Heart left ventricle (tissue), 16 donors: ENCODE results near the gene PLA2G4A. TPM values are rescaled to one million over a fixed set of nuclear protein-coding genes. Genes with fewer than 3 reads are reported as not detected.

Experiments used
- ATAC-seq, 4 donors: fragments of 200-7000 bp; cut with Tn5 transposase; one replicate each; pipeline ENCODE4 v1.9.1; 2020 to 2022; ENCODE audit warnings: moderate library complexity in 4 of 4, mild to moderate bottlenecking in 3 of 4, moderate number of reproducible peaks in 1 of 4
- DNase-seq, 5 donors: peaks; one replicate each; pipeline ENCODE4 v3.0.0-alpha.2; 2020
- H3K27ac ChIP-seq, 12 donors: fragments of 200-600 bp; sonication (generic) in 4 of 12; one replicate each; pipeline versions ENCODE4 v1.5.0 to v1.8.0; 2016 to 2022; ENCODE audit warnings: mild to moderate bottlenecking in 2 of 12
- H3K27me3 ChIP-seq, 9 donors: fragments of 200-600 bp; sonication (generic) in 2 of 9; one replicate each; pipeline versions ENCODE4 v1.5.1 to v1.8.0; 2016 to 2022; ENCODE audit warnings: mild to moderate bottlenecking in 3 of 9
- H3K36me3 ChIP-seq, 9 donors: fragments of 200-600 bp; sonication (generic) in 2 of 9; one replicate each; pipeline versions ENCODE4 v1.5.0 to v1.8.0; 2018 to 2022; ENCODE audit warnings: mild to moderate bottlenecking in 2 of 9
- H3K4me1 ChIP-seq, 12 donors: fragments of 200-600 bp; sonication (generic) in 4 of 12; one replicate each; pipeline versions ENCODE4 v1.5.0 to v1.8.0; 2016 to 2022; ENCODE audit warnings: mild to moderate bottlenecking in 3 of 12
- H3K4me3 ChIP-seq, 12 donors: fragments of 200-600 bp; sonication (generic) in 4 of 12; one replicate each; pipeline versions ENCODE4 v1.5.0 to v1.8.0; 2017 to 2022; ENCODE audit warnings: mild to moderate bottlenecking in 9 of 12, moderate library complexity in 4 of 12
- H3K9me3 ChIP-seq, 12 donors: fragments of 200-600 bp; sonication (generic) in 4 of 12; one replicate each; pipeline versions ENCODE4 v1.5.0 to v1.8.0; 2016 to 2022; ENCODE audit warnings: mild to moderate bottlenecking in 1 of 12
- CTCF ChIP-seq, 12 donors: fragments of 200-600 bp; sonication (generic) in 4 of 12; IDR thresholded peaks; one replicate each; pipeline versions ENCODE4 v1.5.0 to v1.8.0; 2018 to 2022; ENCODE audit warnings: antibody characterized with exemption in 12 of 12, mild to moderate bottlenecking in 5 of 12
- POLR2A ChIP-seq, 2 donors: fragments of 450-650 bp; IDR thresholded peaks; one replicate each; pipeline ENCODE4 v1.6.1; 2017; ENCODE audit warnings: antibody characterized with exemption in 2 of 2, mild to moderate bottlenecking in 2 of 2, moderate library complexity in 2 of 2
- WGBS, 4 donors: extraction: QIAGEN DNeasy Blood & Tissue Kit in 2 of 4; methylation state at CpG; one replicate each; pipeline versions ENCODE4 v1.1.5 to v1.1.7; 2013 to 2018; 5-methylcytosine and 5-hydroxymethylcytosine counted together
- intact Hi-C, 10 donors: fragments of 100-400 bp; cut with DNase I; formaldehyde crosslinking; loops; one replicate each; pipeline versions ENCODE4 v1.11.1 to v1.14.2; 2022
- polyA plus RNA-seq, 2 donors: library from polyadenylated mRNA; stranded (reverse); fragments of 200-250 nt; gene quantifications; one replicate each; pipeline ENCODE4 v1.2.3, GENCODE V29; 2013
- total RNA-seq, 9 donors: library from RNA; depleted of rRNA in 2 of 9; stranded (reverse); fragments of >200 nt in 2 of 9; fragmentation: NEBNext Ultra II Directional in 3 of 9; extraction: Animal tissue kit (Norgen Biotek cat#: 25700) in 3 of 9; gene quantifications; one replicate each; pipeline versions ENCODE4 v1.1.0 to v1.2.4, GENCODE V29; 2016 to 2023
- donor health status: ischemic (EF 13 %, LVEDD 7.1; RV severe dilation, severe dysfunction).
- donor health status: healthy with polysubstance abuse.
- donor health status: DM: no; HTN: yes; CAD: no.
- donor health status: DM: no; HTN: no; CAD: no.
- donor health status: ischemic (EF 25% LVEDD 6.9; RV normal size, moderate dysfunction).
- donor health status: ischemic (EF 25% LVEDD 5.7; RV mildly dilated, moderate dysfunction).
- donor health status: healthy.
- donor health status: DM: yes; HTN: yes; CAD: no.
- donor health status: ischemic (EF 35%, LVEDD 5.7; RV mildly dilated, moderate dysfunction).
- donor health status: nonischemic (EF 11% LVEDD 7.7; RV severe dilation, severe dysfunction).
- donor health status: DM: yes; HTN: yes; CAD: no.
- donor health status: PGD.
- donor health status: ischemic (EF 29% LVEDD 5.4; RV normal size, mild dysfunction).
- donor health status: nonischemic (EF 23%, LVEDD 6.1; RV moderate dilation, normal function).

Gene PLA2G4A
- total and polyA plus RNA-seq, 11 donors = 0.91 to 5.8 (median 1.8) TPM

GRCh38 chr1:187037973-187038553, 209.3 kb downstream of the PLA2G4A start:
- Histone ChIP-seq H3K27ac (no peak overlapping the region), H3K36me3 (no peaks in the 10 kb centered on the region), H3K27me3 (no peaks in the 10 kb centered on the region), H3K4me1 (no peaks in the 10 kb centered on the region), H3K9me3 (peaks cover 0 to 10% (median 0%) of the 10 kb centered on the region in 12 donors), H3K4me3 (no peak overlapping the region)
- TF ChIP-seq CTCF (IDR thresholded peaks at IDR 0.05) = no peak
- TF ChIP-seq POLR2A (IDR thresholded peaks at IDR 0.05) = no peak
- intact Hi-C loops = no loop called here
- WGBS, 4 donors = 44 to 50% (median 46%) methylated on average over 1 of the region's 1 CpG
- DNase-seq (no peak), ATAC-seq (no peak)

Other genes with a start within 250 kb of the PLA2G4A start
- 1 to 10 TPM in 3 of 9 donors, under 1 TPM in 6; 0.22 to 4.2 (median 0.72) TPM for gene PTGS2, start 148.5 kb upstream of the PLA2G4A start, total RNA-seq
- under 1 TPM; 0.15 to 0.25 TPM for gene PTGS2, start 148.5 kb upstream of the PLA2G4A start, polyA plus RNA-seq